CD4-positive, alpha-beta memory T cell (primary cell): Measurements from ENCODE around the gene KLF13. TPM values are rescaled to one million over a fixed set of nuclear protein-coding genes. Genes with fewer than 3 reads are reported as not detected.

Experiments used
- CTCF ChIA-PET: fragments of 350-600 bp; sonication (Branson Sonifier 250); formaldehyde crosslinking; loops from one replicate; lab custom pipeline; 2021; ENCODE audit warnings: inconsistent platforms; ENCODE audit not compliant: partially characterized antibody; lab: Charles Lee
- POLR2A ChIA-PET: fragments of 350-600 bp; sonication (Branson Sonifier 250); formaldehyde crosslinking; loops from one replicate; lab custom pipeline; 2021; ENCODE audit not compliant: partially characterized antibody; lab: Charles Lee
- DNase-seq, 5 donors: peaks; one replicate each; pipeline versions ENCODE4 v3.0.0 to v3.0.0-alpha.2; 2020 to 2022; ENCODE audit warnings: mixed read lengths in 1 of 5
- H3K27ac ChIP-seq: one replicate; pipeline ENCODE4 v1.7.0; 2013; ENCODE audit warnings: low read depth, low read length
- H3K27me3 ChIP-seq: 2 replicates; pipeline ENCODE4 v1.7.0; 2013; ENCODE audit warnings: mild to moderate bottlenecking, low read length, moderate library complexity; ENCODE audit not compliant: insufficient read depth
- H3K36me3 ChIP-seq: 2 replicates; pipeline ENCODE4 v1.7.0; 2013; ENCODE audit warnings: mild to moderate bottlenecking, low read length, moderate library complexity; ENCODE audit not compliant: insufficient read depth
- H3K4me1 ChIP-seq: 2 replicates; pipeline ENCODE4 v1.7.0; 2013; ENCODE audit warnings: mild to moderate bottlenecking, low read length, moderate library complexity; ENCODE audit not compliant: insufficient read depth
- H3K4me3 ChIP-seq, 2 donors: one replicate each; pipeline ENCODE4 v1.7.0; 2013; ENCODE audit warnings: low read length in 2 of 2, mild to moderate bottlenecking in 1 of 2
- H3K9me3 ChIP-seq, 2 donors: one replicate each; pipeline ENCODE4 v1.7.0; 2013; ENCODE audit warnings: low read length in 2 of 2, control low read depth in 1 of 2; ENCODE audit not compliant: control insufficient read depth in 1 of 2
- H3K27ac Mint-ChIP-seq, 7 donors: one replicate each; pipeline ENCODE4 v1.8.0; 2020 to 2021; ENCODE audit warnings: mixed read lengths in 7 of 7, mild to moderate bottlenecking in 6 of 7, inconsistent platforms in 3 of 7, moderate library complexity in 3 of 7
- H3K27me3 Mint-ChIP-seq, 2 donors: one replicate each; pipeline ENCODE4 v1.8.0; 2020 to 2021; ENCODE audit warnings: mixed read lengths in 2 of 2
- H3K36me3 Mint-ChIP-seq, 2 donors: one replicate each; pipeline ENCODE4 v1.8.0; 2020 to 2021; ENCODE audit warnings: mixed read lengths in 2 of 2, inconsistent platforms in 1 of 2, mild to moderate bottlenecking in 1 of 2
- H3K4me1 Mint-ChIP-seq, 4 donors: one replicate each; pipeline ENCODE4 v1.8.0; 2020 to 2021; ENCODE audit warnings: mixed read lengths in 4 of 4, mild to moderate bottlenecking in 1 of 4
- H3K4me3 Mint-ChIP-seq, 8 donors: one replicate each; pipeline ENCODE4 v1.8.0; 2020 to 2021; ENCODE audit warnings: mixed read lengths in 8 of 8, mild to moderate bottlenecking in 7 of 8, moderate library complexity in 6 of 8, inconsistent platforms in 3 of 8
- H3K9me3 Mint-ChIP-seq, 8 donors: one replicate each; pipeline ENCODE4 v1.8.0; 2020 to 2021; ENCODE audit warnings: mixed read lengths in 8 of 8, mild to moderate bottlenecking in 5 of 8, inconsistent platforms in 3 of 8, moderate library complexity in 1 of 8
- intact Hi-C: fragments of 100-400 bp; cut with micrococcal nuclease; formaldehyde crosslinking; loops from one replicate; pipeline ENCODE4 v1.15.1; 2023
- polyA plus RNA-seq, 2 donors: library from polyadenylated mRNA; unstranded; fragments of 300-500 nt; fragmentation: Illumina TruSeq; gene quantifications; one replicate each; pipeline ENCODE4 v1.2.3, GENCODE V29; 2021
- total RNA-seq, 2 experiments: library from RNA; stranded (reverse); gene quantifications; one replicate each; pipeline ENCODE4 v1.2.3, GENCODE V29; 2021

Gene KLF13
- total and polyA plus RNA-seq, 4 experiments from 2014 or later, result 22.0 to 202 (median 139) TPM

DNA sequence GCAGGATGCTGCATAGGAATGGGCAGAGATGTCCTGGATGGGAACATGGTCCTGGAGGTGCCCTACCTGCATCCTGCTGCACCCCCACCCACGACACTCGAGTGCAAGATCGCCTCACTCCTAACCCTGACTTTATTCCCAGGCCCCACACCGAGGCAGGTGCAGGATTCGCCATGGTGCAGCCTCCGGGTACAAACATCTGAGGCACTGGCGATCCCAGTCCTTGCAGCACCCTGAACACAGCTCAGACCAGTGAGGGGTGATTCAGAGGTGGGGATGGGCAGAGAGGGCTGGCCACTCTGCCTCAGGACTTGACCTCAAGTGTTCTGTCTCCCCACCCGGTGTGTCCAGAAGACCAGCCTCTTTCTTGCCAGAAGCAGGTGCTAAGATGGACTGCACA lies 49.1 kb downstream of the KLF13 start:
- Histone ChIP-seq H3K4me3 (no peak overlapping the region), H3K9me3 (no peaks in the 10 kb centered on the region), H3K4me1 (peaks cover 44% of the 10 kb centered on the region), H3K27ac (no peak overlapping the region), H3K36me3 (peaks cover 48% of the 10 kb centered on the region), H3K27me3 (no peaks in the 10 kb centered on the region)
- peak overlapping the region in 4 of 7 donors; percentile 24 to 75 (median 33) for H3K27ac Mint-ChIP-seq
- H3K4me3 Mint-ChIP-seq, result no peak overlapping the region
- H3K27me3 Mint-ChIP-seq, result no peaks in the 10 kb centered on the region
- intact Hi-C loops, result loop anchor here (1.0 kb wide), 1 partner anchor 8 kb away; no protein-coding TSS in a partner anchor
- CTCF ChIA-PET, result interaction anchor here (0.9 kb wide), 1 partner anchor 10 kb away, joined by 4 read pairs; no protein-coding TSS in a partner anchor
- no peaks in the 10 kb centered on the region for H3K9me3 Mint-ChIP-seq
- POLR2A ChIA-PET, result interaction anchor here (0.7 to 1.9 kb wide), 2 partner anchors 12 to 14 kb away, joined by 3 to 7 read pairs; no protein-coding TSS in a partner anchor
- peaks cover 24 to 75% of the 10 kb centered on the region in 2 donors for H3K36me3 Mint-ChIP-seq
- DNase-seq, result no peak
- peaks cover 18 to 70% (median 39%) of the 10 kb centered on the region in 4 donors for H3K4me1 Mint-ChIP-seq

GRCh38 chr15:31376511-31376910 lies 49.9 kb downstream of the KLF13 start:
- H3K27me3 Mint-ChIP-seq, result no peaks in the 10 kb centered on the region
- DNase-seq, result no peak
- H3K4me3 Mint-ChIP-seq, result peak overlapping the region in 3 of 8 donors; percentile 10 to 21 (median 16)
- H3K4me1 Mint-ChIP-seq, result peaks cover 17 to 68% (median 39%) of the 10 kb centered on the region in 4 donors
- CTCF ChIA-PET, result no interaction called here
- H3K9me3 Mint-ChIP-seq, result peaks cover 0 to 3% (median 0%) of the 10 kb centered on the region in 8 donors
- intact Hi-C loops, result no loop called here
- no peaks in the 10 kb centered on the region for H3K27me3 ChIP-seq
- POLR2A ChIA-PET, result interaction anchor here (1.0 to 2.1 kb wide), 4 partner anchors 10 to 58 kb away, joined by 3 to 10 read pairs (median 7); no protein-coding TSS in a partner anchor
- H3K36me3 ChIP-seq, result peaks cover 48% of the 10 kb centered on the region
- peaks cover 37% of the 10 kb centered on the region for H3K4me1 ChIP-seq
- H3K9me3 ChIP-seq, result no peaks in the 10 kb centered on the region
- peaks cover 29 to 77% of the 10 kb centered on the region in 2 donors for H3K36me3 Mint-ChIP-seq
- peak overlapping the region in 3 of 7 donors; percentile 73 to 87 (median 75) for H3K27ac Mint-ChIP-seq
- H3K4me3 ChIP-seq, result no peak overlapping the region
- H3K27ac ChIP-seq, result no peak overlapping the region

DNA sequence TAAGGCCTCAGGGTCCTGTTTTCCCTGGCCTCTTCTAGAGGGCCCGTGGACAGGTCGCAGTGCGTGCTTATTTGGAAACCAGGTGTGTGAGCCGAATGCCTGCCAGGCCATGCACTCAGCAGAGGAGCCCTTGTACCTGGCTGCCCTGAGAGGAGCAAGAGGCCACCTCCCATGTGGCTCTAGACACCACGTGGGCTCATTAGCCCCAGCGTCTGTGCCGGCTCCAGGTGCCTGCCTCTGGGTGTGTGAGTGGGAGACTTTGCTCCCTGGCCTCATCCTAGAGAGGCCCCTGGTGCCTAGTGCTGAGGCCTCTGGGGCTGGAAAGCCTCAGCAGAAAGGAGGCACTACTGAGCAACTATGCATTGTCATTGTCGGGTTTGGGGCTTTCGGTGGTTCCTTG lies 50.4 kb downstream of the KLF13 start:
- POLR2A ChIA-PET, result interaction anchor here (1.0 to 2.1 kb wide), 9 partner anchors 9 to 106 kb away, joined by 3 to 13 read pairs (median 5); no protein-coding TSS in a partner anchor

DNA sequence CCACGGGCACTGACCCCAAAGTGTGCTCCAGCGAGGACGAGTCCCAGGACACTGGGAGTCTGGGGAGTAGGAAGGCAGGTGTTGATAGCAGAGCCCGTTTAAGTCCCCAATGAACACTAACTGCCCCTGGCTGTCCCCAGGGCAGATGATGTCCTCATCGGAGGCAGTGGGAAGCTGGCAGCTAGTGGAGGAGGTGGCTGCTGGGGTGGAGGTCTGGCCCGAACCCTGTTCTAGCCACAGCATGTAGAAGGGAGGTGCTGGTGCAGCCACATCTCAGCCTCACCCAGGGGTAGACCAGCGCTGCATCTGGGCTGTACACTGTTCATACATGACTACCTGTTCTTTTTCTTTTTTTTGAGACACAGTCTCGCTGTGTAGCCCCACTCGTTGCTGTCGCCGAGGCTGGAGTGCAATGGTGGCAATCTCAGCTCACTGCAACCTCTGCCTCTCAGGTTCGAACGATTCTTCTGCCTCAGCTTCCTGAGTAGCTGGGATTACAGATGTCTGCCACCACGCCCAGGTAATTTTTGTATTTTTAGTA lies 51.8 kb downstream of the KLF13 start:
- H3K27me3 ChIP-seq, result no peaks in the 10 kb centered on the region
- Mint-ChIP-seq H3K4me3 (no peak overlapping the region), H3K27me3 (no peaks in the 10 kb centered on the region), H3K9me3 (peaks cover 0 to 3% (median 0%) of the 10 kb centered on the region in 8 donors), H3K27ac (peak overlapping the region in 6 of 7 donors; percentile 5 to 85 (median 75)), H3K4me1 (peaks cover 23 to 65% (median 39%) of the 10 kb centered on the region in 4 donors), H3K36me3 (peaks cover 24 to 73% of the 10 kb centered on the region in 2 donors)
- H3K27ac ChIP-seq, result no peak overlapping the region
- DNase-seq, result no peak
- no peaks in the 10 kb centered on the region for H3K9me3 ChIP-seq
- ChIA-PET CTCF (interaction anchor here (1.0 to 1.6 kb wide), 4 partner anchors 11 to 110 kb away, joined by 4 to 7 read pairs (median 4); no protein-coding TSS in a partner anchor), POLR2A (interaction anchor here (0.9 to 2.1 kb wide), 10 partner anchors 8 to 62 kb away, joined by 3 to 13 read pairs (median 5); partner anchors contain the start of gene KLF13)
- peaks cover 35% of the 10 kb centered on the region for H3K4me1 ChIP-seq
- intact Hi-C loops, result no loop called here
- H3K4me3 ChIP-seq, result no peak overlapping the region
- peaks cover 36% of the 10 kb centered on the region for H3K36me3 ChIP-seq

More for the DNA sequence above, 50.4 kb downstream of the KLF13 start:
- CTCF ChIA-PET, result interaction anchor here (0.7 to 1.4 kb wide), 5 partner anchors 11 to 162 kb away, joined by 3 to 7 read pairs (median 4); no protein-coding TSS in a partner anchor
- Histone ChIP-seq H3K27ac (no peak overlapping the region), H3K4me1 (peaks cover 35% of the 10 kb centered on the region), H3K27me3 (no peaks in the 10 kb centered on the region), H3K9me3 (no peaks in the 10 kb centered on the region), H3K36me3 (peaks cover 48% of the 10 kb centered on the region), H3K4me3 (no peak overlapping the region)
- peaks cover 0 to 3% (median 0%) of the 10 kb centered on the region in 8 donors for H3K9me3 Mint-ChIP-seq
- H3K4me3 Mint-ChIP-seq, result no peak overlapping the region
- DNase-seq, result no peak
- peak overlapping the region in 3 of 7 donors; percentile 35 to 75 (median 66) for H3K27ac Mint-ChIP-seq
- intact Hi-C loops, result no loop called here
- peaks cover 32 to 80% of the 10 kb centered on the region in 2 donors for H3K36me3 Mint-ChIP-seq
- H3K4me1 Mint-ChIP-seq, result peaks cover 18 to 67% (median 40%) of the 10 kb centered on the region in 4 donors
- H3K27me3 Mint-ChIP-seq, result no peaks in the 10 kb centered on the region

DNA sequence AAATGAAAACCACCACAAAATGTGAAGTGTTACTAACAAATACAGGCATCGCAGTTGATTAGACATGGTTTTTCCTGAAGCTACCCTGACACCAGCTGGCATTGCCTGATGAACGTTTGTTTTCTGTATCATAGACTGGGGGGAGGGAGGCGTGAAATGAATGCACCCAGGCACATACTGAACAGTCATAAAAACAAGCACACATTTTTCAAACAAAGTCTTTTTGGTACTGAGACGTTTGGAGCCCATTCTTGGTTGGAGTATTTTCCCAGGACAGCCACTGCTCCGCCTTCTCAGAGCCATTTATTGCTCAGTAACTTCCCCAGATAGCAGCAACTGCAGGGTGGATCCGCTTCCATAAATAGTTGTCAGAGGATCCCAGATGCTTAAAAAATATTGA lies 52.4 kb downstream of the KLF13 start:
- no peak for DNase-seq
- intact Hi-C loops, result no loop called here
- Mint-ChIP-seq H3K27me3 (no peaks in the 10 kb centered on the region), H3K9me3 (peaks cover 0 to 3% (median 0%) of the 10 kb centered on the region in 8 donors), H3K4me3 (no peak overlapping the region), H3K27ac (peak overlapping the region in 6 of 7 donors; percentile 1 to 85 (median 69)), H3K4me1 (peaks cover 23 to 59% (median 39%) of the 10 kb centered on the region in 4 donors), H3K36me3 (peaks cover 24 to 68% of the 10 kb centered on the region in 2 donors)
- ChIA-PET POLR2A (interaction anchor here (1.0 to 1.8 kb wide), 2 partner anchors 38 to 53 kb away, joined by 3 to 5 read pairs; partner anchors contain the start of gene KLF13), CTCF (interaction anchor here (1.6 kb wide), 1 partner anchor 109 kb away, joined by 4 read pairs; no protein-coding TSS in a partner anchor)
- Histone ChIP-seq H3K4me3 (no peak overlapping the region), H3K27ac (no peak overlapping the region), H3K4me1 (peaks cover 32% of the 10 kb centered on the region), H3K9me3 (no peaks in the 10 kb centered on the region), H3K27me3 (no peaks in the 10 kb centered on the region), H3K36me3 (peaks cover 31% of the 10 kb centered on the region)

GRCh38 chr15:31379577-31379976 lies 52.9 kb downstream of the KLF13 start:
- no peak overlapping the region for H3K27ac ChIP-seq
- no peak for DNase-seq
- CTCF ChIA-PET, result no interaction called here
- Mint-ChIP-seq H3K27me3 (no peaks in the 10 kb centered on the region), H3K4me1 (peaks cover 20 to 58% (median 37%) of the 10 kb centered on the region in 4 donors), H3K4me3 (no peak overlapping the region), H3K36me3 (peaks cover 24 to 63% of the 10 kb centered on the region in 2 donors), H3K9me3 (peaks cover 0 to 3% (median 0%) of the 10 kb centered on the region in 8 donors), H3K27ac (peak overlapping the region in 5 of 7 donors; percentile 19 to 79 (median 73))
- intact Hi-C loops, result no loop called here
- H3K9me3 ChIP-seq, result no peaks in the 10 kb centered on the region
- peaks cover 26% of the 10 kb centered on the region for H3K36me3 ChIP-seq
- POLR2A ChIA-PET, result interaction anchor here (1.0 to 5.4 kb wide), 2 partner anchors 14 to 39 kb away, joined by 3 to 30 read pairs; no protein-coding TSS in a partner anchor
- no peaks in the 10 kb centered on the region for H3K27me3 ChIP-seq
- H3K4me1 ChIP-seq, result peaks cover 29% of the 10 kb centered on the region
- H3K4me3 ChIP-seq, result no peak overlapping the region
